VCaP (cell line): ENCODE measurements around the gene TAGLN3.

ENCODE experiments used
- H3K27ac ChIP-seq: fragments of 450-650 bp; 2 replicates; pipeline ENCODE4 v1.5.1; 2017
- TF ChIP-seq, protein P1 (sequence below): fragments of 450-650 bp; conservative IDR thresholded peaks from 2 replicates; pipeline ENCODE4 v1.5.1; 2017; ENCODE audit warnings: mild to moderate bottlenecking, moderate library complexity

The TAGLN3 gene

DNA sequence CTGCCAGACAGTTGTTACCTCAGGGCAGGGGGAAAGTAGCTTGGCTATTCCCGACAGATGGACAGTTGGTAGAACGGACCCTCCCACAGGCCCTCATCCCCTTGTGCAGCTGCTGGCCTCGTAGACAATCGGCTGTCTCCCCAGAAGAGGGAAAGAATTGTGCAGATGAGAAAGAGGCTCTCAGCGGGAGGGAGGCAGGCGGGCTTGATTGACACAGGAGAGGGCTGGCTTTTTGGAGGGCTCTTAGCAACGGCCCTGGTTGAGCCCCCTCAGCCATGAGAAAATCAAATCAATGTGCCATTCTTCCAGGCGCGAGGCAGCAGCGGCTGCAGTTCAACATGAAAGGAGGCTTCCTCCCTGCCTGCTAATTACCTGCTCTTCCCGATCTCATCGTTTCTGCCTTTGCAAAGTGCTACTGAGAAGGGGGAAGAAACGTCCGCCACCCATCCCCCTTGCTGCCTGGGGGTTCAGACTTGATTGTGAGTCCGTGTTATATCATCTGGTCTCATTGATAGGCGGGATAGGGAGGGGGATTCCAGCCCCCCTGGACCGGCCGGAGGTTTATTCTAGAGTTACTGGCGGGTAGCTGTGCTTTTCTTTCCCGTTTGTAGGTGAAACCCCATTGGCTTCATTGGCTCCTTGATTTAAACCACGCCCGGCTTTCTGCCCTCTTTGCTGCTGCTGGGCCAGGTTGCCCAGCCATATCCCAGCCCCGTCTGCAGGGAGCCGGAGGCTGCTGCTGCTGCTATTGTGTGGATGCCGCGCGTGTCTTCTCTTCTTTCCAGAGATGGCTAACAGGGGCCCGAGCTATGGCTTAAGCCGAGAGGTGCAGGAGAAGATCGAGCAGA, at the start of gene TAGLN3:
Gene TAGLN3, plus strand, starts transcription at position 287 of the 848 bp plus-strand sequence. Its CDS starts 501 bp downstream, at position 788.
- TF ChIP-seq, protein P1, sequence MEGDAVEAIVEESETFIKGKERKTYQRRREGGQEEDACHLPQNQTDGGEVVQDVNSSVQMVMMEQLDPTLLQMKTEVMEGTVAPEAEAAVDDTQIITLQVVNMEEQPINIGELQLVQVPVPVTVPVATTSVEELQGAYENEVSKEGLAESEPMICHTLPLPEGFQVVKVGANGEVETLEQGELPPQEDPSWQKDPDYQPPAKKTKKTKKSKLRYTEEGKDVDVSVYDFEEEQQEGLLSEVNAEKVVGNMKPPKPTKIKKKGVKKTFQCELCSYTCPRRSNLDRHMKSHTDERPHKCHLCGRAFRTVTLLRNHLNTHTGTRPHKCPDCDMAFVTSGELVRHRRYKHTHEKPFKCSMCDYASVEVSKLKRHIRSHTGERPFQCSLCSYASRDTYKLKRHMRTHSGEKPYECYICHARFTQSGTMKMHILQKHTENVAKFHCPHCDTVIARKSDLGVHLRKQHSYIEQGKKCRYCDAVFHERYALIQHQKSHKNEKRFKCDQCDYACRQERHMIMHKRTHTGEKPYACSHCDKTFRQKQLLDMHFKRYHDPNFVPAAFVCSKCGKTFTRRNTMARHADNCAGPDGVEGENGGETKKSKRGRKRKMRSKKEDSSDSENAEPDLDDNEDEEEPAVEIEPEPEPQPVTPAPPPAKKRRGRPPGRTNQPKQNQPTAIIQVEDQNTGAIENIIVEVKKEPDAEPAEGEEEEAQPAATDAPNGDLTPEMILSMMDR: no peak

DNA sequence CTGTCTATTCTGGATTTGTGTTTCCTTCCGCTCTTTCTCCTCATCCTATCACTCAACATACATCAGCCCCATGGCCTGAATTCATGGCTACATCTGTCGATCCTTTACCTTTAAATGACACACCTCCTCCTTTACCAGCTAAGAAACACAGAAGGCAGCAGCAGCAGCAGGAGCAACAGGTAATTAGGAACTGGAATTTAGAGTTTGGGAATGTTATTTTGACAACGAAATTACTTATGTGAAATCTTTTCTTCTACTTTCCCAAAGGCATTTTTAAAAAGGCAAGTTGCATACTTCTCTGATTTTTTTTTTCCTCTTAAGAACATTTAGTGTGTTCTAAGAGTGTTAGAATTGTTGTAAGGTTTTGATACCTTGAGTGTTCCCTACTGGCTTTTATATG, 49.0 kb upstream of the TAGLN3 start:
- TF ChIP-seq, protein P1: no peak
- no peak overlapping the region for H3K27ac ChIP-seq

More for the DNA sequence above, at the start of gene TAGLN3:
- H3K27ac ChIP-seq: peak within 1 kb of the TSS; percentile 4; the same call in 1 of the 2 replicates

DNA sequence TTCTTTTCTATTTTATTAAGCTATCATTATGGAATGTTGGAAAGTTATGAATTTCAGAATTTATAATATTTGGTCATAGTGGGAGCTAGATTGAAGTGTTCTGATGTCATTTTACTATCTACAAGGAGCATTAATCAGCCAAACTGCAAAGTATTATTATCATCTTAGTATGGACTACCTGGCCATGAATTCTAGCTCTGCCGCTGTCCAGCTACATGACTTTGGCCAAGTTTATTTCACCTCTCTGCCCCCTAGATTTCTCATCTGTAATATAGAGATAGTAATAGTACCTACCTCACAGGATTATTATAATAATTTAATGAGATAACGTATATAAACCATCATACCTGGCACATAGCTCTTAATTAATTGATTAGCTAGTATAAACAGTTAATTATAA, 47.7 kb upstream of the TAGLN3 start:
- TF ChIP-seq, protein P1: no peak
- H3K27ac ChIP-seq: no peak overlapping the region

DNA sequence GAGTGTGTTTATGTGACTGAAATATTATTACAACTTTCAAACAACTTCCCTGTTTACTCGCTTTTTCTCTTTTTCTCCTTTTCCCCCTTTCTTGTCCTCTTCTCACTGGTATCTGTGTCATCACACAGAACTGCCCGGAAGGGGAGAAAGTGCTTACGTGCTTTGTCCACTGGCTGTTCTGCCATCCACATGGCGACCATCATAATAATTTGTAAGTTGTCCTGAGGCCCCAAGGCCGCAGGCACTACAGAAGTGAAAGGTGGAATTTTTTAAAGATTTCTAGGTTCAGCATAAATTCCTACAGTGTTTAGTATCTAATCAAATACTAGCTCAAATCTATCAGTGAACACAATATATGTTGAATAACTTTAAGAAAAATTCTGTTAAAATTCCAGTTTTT, 46.6 kb upstream of the TAGLN3 start:
- TF ChIP-seq, protein P1: no peak

DNA sequence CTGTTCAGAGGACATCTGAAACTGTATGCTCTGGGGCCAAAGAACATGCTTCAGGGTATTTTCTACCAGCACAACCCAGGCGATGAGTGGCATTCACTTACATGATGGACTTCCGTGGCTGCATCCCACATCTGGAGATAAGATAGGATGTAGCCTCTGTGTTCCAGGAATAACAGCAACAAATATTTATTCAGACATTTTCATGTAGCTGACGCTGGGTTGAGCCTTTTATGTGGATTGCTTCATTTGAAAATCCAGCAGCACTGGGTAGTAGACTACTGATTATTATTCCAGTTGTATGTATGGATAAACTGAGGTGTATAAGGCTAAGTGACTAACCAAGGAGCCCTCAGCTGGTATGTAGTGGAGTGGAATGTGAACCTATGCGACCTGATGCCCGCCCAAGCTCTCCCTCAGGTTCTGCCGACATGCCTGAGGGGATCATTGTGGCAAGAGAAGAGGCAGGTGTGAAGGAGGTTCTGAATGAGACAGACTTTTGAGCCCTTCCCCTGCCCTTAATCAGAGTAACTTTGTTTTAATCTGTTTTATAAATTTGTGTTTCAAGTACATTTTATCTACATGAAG, 45.8 kb upstream of the TAGLN3 start:
- TF ChIP-seq, protein P1: no peak
- peak overlapping the region; percentile 40; the same call in 1 of the 2 replicates for H3K27ac ChIP-seq

More for the DNA sequence above, 46.6 kb upstream of the TAGLN3 start:
- no peak overlapping the region for H3K27ac ChIP-seq

DNA sequence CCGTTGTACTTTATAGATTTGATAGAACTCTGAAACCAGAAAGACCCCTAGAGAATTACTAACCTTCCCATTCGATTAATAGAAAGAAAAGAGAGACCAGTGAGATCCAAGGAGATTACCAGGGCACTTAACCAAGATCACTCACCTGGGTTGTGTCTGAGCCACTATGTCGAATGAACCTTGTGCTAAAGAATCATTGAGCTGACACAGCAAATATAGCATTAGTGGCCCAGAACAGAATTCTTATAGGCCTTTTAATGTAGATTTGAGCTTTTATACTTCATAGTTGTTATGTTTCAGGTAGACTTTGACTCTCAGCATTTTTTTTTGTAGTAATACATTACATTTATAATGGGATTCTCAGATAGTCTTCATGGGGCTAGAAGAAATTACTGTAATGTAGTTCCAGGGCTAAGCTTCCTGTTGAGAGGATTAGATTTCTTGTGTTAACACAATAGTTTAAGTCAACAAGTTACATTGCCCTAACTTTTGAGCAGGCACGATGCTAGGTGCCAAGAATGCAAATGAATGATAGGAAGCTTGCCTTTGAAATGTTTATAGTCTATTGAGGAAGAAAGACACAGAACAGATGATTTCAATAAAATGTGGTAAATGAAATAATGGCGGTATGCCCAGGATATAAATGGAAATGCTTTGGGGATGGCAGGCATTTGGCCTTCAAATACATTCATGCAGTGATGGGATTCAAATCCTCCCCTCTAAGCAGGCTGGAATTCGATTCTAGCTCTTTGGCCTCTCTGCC, 44.3 kb upstream of the TAGLN3 start:
- TF ChIP-seq, protein P1: no peak
- peak overlapping the region; percentile 40; the same call in 1 of the 2 replicates for H3K27ac ChIP-seq

DNA sequence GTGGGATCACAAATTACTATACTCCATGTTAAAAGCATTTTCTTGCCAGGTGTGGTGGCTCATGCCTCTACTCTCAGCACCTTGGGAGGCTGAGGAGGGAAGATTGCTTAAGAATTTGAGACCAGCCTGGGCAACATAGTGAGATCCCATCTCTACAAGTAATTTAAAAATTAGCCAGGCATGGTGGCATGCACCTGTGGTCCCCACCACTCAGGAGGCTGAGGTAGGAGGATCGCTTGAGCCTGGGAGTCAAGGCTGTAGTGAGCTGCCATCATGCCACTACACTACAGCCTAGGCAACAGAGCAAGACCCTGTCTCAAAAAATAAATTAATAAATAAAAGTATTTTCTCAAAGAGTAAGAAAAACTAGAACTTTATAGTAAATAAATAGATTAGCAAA, 42.8 kb upstream of the TAGLN3 start:
- TF ChIP-seq, protein P1: no peak

More for the DNA sequence above, 42.8 kb upstream of the TAGLN3 start:
- no peak overlapping the region for H3K27ac ChIP-seq
